T-helper 2 cell (primary cell): ENCODE measurements around the gene HINT3.
"Not testable (repeated sequence)": the region's sequence is repeated elsewhere in the genome, so short reads cannot be mapped to it uniquely, and the experiment has no call there.

Experiments
- DNase-seq, 5 experiments: peaks; one replicate each; pipeline versions ENCODE4 v3.0.0 to v3.0.0-alpha.2; 2012 to 2022

The HINT3 gene

DNA sequence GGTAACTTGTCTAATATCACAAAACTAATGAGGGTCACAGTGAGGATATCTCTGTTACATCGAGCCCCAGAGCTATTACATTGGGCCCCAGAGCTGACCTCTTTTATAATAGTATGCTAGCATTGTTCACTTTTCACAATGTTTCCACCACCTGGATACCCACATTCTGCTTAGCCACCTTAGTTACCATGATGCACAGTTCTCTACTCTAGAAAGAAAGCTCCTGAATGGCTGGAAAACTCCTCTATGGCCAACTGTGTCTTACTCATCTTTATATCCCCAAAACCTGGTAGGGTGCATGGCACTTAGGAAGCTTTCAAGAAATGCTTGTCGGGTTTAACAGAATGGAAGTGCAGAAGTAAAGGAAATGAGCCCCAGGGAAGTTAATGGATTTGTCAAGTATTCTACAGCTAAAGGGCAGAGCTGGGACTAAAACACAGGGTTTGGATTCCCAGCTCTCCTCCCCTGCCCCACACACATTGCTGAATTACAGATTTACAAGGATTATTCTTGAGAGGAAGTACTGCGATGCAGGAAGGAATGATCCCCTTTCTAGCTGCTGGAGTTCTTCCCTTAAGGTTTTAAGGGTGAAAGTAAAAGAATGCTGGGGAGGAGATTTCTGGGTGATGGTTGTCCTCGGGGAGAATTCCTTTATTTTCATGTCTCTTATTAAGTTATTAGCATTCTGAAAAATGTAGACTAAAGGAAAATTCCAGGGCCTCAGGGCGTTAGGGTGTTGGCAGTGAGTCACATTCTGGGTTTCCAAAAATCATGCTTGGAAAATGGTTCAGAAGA lies 16.1 kb upstream of the HINT3 start:
- no peak for DNase-seq

DNA sequence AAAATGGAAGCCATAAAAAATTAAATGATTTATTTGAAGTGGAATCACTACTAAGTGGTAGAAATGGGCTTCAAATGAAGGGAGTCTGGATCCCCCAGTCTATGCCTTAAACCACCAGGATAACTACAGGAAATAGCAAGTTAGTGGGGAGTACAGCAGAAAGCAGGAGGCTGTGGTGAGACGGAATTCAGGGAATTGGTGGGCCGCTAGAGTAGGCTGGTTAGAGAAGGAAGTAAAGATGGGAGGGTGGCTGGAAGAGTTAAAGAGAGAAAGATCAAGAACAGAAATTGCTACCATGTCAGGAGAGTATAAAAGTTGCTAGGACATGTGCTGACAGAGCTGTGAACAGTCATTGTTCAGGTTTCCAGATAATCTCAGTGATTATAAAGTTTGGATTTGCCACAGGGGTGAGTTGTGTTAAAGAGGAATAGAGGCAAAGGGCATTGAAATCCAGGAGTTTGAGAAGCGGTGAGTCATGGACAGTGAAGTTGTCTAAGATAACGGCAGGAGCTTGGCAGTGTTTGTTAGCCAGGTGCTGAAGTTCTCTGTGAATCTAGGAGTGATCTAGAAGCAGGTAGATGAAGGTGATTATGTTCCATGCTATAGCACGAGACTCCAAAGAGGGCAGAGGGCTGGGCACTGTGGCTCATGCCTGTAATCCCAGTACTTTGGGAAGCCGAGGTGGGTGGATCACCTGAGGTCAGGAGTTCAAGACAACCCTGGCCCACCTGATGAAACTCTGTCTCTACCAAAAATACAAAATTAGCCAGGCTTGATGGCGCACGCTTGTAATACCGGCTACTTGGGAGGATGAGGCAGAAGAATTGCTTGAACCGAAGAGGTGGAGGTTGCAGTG lies 13.7 kb upstream of the HINT3 start:
- no peak for DNase-seq

DNA sequence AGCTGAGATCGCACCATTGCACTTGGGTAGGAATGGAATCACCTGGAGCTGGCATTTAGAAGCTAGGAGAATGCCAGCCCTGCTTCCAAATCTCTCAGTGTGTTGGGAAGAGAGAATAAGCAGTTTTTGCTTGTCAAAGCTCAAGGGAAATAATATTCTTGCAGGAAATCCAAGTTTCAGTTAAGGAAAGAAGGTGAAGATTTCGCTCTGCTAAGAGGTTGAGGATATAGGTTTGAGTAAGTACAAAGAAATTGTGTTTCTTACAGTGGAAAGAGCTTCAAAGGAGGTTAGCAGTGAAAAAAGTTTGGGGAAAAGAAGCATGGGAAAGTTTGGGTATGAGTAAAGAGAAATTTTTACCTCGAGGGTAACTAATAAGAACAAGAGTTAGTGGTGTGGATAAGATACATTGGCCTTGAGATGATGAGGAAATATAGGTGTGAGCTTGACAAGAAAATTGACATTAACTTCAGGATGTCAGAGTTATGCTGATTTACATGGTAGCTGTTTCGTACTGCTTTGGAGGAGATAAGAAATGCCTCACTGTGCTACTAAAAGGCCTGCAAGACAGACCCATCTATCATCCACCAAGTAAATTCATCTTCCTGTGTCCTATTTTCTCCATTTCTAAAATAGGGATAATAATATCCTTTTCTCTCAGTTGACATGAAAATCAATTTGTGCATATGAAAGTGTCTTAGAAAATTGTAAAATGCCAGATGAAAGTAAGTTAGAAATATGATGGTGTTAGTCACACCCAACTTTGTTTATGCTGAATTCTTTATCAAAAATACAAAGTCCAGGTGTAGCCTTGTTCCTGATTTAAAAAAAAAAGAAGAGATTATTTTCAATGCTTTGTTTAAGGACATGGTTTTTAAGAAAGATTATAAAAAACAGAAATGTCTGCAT lies 12.8 kb upstream of the HINT3 start:
- no peak for DNase-seq

DNA sequence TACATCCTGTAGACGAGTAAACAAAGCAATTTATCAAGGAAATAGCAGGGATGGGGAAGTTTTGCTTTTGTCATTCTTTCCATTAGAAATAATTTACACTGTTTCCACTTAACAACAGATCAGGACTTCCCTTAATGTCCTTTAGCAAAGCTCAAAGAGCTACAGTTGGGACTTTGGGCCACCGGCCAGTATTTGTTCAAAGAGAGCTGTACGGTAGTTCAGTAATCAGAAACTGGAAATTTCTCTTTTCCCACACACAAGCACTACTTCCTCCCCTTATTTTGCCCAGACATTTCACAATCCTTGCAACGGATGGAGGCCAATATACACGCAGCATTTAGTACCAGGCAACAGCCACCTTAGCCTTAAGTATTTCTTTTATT lies 12.1 kb upstream of the HINT3 start:
- no peak for DNase-seq

DNA sequence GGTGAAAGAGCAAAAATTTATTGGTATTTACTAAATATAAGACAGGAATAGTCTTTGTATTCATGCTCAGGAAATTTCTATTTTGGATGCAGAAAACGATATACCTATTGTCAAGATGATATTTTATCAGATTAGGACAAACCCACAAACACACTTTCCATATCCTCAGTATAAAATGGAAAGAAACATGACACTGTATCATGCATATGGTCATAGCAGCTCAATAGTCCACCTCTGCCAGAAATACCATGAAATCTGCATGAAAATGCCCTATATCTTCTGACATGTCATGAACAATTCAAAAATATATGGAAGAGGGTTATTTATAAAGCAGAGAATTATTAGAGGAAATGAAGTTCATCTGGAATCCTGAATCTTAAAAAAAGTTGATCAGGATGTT lies 11.7 kb upstream of the HINT3 start:
- DNase-seq, result no peak

DNA sequence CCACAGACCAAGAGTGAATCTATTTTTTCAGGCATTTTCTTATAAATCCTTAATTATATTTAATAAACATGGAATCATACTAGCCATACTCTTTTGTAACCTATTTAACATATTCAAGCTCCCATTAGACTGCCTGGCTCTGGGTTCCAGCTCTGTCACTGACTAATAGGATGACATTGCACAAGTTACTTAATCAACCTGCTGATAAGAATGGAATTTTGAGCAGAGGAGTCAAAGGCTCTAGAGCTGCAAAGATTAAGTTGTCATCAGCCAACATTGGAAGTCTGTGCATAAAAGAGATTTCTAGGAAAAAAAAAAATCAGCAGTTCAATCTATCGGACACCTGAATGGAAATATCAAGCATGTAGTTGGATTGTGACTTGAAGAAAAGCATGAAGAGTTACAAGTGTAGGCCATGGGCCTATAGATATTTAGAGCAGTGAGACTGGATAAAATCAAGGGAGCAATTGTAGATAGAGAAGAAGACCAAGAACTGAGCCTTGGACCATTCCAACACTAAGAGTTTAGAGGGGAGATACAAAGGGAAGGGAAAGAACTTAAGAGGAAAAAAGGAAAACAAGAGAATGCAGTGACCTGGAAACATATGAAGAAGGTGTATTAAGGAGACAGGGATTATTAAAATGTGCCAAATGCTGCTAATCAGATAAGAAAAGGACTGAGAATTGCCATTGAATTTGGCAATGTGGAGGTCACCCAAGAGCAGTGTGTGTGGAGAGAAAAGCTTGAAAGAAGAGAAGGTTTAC lies 11.0 kb upstream of the HINT3 start:
- DNase-seq, result no peak

DNA sequence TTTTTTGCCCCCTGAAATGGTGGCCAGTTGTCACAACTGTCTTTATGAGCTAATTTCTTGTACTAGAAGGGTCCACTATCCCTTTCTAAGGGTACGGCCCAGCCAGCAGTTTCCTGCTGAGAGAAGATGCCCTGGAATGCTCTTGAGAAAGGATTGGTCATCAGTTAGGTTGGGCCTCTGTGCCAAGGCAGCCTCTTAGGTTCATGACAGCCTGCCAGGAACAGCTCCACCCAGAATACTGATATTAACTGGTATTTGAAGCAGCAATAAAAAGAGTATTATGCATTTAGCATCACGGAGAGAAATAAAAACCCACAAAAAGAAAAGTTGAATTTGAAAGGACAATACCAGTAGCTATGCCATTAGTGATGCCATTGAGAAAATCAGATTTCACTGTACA lies 9.0 kb upstream of the HINT3 start:
- no peak for DNase-seq

DNA sequence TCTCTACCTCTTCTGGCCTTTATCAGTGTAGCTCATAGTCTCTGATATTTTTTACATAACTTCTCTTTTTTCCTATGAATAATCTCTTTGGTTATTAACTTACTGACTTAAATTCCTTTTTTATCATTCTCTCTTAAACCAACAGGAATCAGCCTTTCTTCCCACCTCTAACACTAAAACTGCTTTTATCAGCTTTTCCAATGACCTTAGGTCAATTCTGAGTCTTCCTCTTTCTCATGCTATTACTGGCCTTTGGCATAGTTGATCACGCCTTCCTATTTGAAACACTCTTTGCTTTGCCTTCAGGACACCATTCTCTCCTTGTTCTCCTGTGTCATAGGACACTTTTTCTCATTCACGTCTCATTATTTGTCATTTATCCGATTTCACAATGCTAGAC lies 8.1 kb upstream of the HINT3 start:
- DNase-seq, result no peak

DNA sequence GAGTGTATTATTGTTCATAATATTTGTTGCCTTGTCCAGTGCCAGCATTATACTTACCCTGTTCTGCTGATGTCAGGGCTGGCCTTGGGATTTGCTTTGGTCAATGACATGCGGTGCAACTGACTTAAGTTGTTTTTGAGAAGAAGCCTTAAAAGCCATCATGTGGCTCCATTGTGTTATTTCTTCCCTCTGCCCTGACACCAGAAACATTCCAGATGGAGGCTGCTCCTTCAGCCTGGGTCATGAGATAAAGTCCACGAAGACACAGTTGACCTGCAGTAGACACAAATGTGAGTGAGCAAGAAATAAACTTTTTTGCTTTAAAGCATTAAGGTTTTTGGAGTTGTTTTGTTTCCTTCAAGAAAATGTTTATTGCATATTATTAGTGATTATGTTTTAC lies 7.5 kb upstream of the HINT3 start:
- no peak for DNase-seq

DNA sequence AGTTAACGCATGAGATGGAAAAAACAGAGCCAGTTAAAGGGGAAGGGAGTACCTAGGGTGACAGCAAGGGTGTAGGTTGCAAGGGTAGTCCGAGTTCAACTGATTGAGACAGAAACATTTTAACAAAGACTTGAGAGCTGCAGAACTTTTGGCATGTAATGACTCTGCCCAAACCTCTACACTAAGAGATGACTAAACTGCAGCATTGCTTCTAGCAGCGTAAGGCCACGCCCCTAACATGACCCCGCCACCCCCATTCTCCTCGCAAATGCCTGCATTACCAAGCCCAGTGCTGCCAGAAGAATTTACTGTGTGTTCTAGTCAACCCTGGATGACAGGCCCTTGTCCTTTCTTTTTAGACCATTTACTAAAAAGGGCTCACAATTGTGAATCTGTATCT lies 6.3 kb upstream of the HINT3 start:
- peak in 1 of 5 experiments; percentile 59 for DNase-seq

DNA sequence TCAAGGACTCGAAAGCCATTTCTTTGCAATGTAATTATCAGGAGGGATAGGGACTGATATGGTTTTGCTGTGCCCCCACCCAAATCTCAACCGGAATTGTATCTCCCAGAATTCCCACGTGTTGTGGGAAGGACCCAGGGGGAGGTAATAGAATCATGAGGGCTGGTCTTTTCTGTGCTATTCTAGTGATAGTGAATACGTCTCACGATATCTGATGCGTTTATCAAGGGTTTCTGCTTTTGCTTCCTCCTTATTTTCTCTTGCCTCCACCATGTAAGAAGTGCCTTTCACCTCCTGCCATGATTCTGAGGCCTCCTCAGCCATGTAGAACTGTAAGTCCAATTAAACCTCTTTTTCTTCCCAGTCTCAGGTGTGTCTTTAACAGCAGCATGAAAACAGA lies 5.9 kb upstream of the HINT3 start:
- DNase-seq, result not testable (repeated sequence)

DNA sequence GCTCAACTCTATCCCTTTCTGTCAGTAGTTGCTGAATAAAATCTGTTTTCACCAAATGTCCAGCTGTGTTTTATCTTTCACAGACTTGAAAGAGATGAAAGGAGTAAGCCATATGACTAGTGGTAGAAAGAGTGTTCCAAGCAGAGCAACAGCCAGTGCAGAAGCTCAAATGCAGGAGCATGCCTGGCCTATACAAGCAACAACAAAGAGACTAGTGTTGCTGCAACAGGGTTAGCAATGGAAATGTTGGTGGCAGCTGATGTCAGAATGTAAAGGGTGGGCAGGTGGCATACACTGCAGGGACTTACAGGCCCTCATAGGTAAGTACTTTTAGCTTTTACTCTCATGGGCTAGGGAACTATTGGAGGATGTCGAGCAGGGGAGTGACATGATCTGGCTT lies 5.2 kb upstream of the HINT3 start:
- no peak for DNase-seq

DNA sequence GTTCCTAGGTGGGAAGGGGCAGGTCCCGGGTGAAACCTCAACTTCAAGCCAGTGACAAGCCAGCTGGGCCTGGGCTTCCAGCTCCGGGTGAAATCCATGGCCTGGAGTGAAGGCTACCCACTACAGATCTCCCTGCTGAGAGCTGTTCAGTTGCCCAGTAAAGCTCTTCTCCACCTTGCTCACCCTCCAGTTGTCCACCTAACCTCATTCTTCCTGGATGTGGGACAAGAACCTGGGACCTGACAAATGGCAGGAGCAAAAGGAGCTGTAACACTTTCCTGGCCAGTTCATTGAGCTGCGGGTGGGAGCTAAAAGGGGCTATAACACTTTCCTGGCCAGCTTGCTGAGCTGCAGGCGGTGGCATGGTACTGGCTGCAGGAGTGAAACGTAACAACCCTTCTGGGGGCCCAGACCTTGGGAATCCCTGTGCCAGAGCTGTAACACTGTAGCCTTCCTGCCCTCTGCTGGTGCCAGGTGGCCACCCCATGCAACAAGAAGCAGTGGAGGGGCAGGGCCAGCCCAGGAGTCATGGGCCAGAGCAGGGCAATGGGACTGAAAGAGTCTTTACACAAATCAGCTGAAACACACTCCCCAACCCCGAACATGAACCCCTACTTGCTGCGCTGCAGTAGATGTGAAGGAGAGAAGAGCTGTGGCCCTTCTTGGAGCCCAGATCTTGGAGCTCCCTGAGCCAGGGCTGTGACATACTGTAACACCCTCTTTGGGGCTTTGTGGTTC lies 3.6 kb upstream of the HINT3 start:
- peak in 1 of 5 experiments; percentile 49 for DNase-seq

DNA sequence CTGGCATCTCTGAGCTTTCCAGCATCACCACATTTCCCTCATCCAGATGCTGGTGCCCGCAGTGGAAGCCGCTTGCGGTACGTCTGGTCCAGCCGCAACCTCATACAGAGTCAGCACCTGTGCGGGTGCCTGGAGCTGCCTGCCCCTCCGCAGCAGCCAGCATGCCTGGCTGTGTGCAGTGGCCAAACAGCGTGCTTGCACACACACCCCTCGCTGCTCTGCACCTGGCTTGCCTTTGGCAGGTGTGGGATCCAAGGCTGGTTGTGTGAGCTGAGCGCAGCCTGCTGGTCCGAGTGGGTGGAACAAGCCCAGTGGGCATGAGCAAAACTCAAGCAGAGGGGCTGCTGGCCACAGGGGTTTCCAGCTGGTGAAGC lies 3.1 kb upstream of the HINT3 start:
- peak in 1 of 5 experiments; percentile 13 for DNase-seq

DNA sequence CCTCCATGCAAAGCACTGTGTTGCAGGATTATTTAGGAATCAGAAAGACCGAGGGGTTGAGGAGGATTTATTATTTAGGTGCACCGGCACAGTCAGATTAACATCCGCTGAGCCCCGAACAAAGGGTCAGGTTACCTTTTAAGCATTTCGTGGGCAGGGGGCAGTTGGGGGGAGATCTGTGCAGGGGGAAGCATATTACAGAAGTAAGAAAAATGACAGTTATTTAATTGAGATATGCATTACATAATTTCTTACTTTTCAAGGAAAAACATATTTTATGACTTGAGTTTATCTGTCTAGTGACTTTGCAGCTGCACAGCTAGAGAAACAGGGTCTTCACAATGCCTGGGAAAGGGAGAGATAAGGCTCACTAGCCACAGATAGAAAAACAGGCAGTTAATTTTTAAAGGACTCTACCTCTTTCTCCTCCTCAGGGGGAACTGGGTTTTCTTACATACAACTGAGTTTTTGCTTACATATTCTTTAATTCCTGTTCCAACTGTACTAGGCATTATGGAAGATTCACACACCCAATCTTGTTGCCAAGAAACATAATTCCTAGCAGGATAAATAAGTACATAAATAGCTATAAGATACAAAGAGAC lies 1.7 kb upstream of the HINT3 start:
- no peak for DNase-seq

DNA sequence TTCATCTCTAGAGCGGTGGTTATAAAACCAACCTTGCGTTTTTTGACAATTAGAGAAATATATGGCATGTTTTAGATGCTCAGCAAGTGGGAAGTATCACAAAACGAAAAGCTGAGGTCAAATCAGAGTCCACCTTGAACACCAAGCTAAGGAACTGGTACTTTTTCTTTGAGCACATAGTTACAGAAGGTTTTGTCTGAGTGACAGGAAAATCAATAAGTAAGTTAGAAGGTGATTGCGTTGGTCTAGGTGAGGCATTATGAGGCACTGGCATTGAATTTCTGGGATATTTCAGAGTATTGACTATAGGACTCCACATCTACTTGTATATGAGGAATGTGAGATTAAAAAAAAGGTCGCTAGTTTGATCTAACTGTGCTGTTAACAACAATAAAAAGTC lies 597 bp upstream of the HINT3 start:
- DNase-seq, result no peak

DNA sequence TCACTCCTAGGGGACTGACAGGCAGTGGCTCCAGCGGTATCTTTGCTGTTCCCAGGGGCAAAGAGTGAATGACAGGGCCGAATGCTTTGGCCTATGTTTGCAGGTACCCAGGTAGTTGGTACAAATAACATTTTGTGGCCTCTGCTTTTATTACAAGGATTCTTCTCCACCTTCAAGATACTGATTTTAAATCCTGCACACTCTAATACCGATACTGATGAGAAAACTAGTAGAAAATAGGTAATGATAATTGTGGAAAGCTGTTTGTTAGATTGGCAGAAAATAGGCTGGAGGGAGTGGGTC lies 772 bp downstream of the HINT3 start:
- DNase-seq, result no peak

DNA sequence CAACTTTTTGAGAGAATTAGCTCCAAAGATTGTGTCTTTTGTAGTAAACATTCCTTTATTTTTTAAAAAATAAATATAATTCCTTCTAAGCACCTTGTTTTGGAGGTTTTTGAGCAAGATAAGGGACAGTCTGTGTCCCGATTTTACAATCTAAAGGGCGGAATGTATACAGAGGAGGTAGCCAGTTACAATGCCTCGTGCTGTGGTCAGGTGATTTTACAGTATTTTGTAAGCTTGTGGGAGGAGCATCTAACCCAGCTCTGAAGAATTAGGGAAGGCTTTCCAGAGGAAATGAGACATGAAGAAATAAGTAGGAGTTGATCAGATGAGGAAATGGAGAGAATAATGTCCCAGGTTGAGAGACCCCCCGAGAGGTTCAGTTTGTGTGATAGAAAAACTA lies 1.3 kb downstream of the HINT3 start:
- peak in 1 of 5 experiments; percentile 14 for DNase-seq

DNA sequence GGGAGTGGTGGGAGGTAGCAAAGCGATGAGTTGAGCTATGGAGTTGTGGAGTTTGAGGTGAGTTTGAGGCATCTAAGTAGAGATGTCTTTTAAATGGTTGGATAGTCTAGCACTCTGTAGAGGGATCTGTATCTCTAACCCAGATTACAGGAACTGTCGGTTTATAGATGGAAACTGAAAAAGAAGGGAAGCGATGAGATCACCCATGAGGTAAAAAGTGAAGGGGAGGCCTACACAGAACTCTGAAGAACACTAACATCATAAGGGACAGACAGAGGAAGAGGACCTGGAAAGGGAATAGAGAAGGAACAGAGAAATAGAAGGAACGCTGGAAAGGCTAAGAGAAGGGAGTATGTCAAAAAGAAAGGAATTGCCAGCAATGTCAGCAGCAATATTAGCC lies 2.5 kb downstream of the HINT3 start:
- DNase-seq, result no peak

DNA sequence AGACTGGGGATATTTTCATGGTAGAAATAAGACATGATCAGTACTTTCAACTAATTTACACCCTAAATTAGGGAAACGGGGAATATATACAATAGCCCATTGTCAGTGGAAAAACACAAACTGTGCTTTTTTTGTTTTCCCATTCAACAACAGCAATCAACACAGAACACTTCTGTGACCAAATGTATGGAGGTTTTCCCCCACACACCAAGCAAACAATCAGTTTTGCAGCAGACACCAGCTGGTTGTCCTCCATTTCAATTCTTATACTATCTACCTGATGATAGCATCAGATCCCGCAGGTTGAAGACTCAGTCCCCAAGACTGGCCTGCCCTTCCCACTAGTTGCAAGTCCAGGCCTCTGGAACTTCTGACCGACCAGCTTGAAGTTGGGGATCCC lies 4.5 kb downstream of the HINT3 start:
- no peak for DNase-seq

DNA sequence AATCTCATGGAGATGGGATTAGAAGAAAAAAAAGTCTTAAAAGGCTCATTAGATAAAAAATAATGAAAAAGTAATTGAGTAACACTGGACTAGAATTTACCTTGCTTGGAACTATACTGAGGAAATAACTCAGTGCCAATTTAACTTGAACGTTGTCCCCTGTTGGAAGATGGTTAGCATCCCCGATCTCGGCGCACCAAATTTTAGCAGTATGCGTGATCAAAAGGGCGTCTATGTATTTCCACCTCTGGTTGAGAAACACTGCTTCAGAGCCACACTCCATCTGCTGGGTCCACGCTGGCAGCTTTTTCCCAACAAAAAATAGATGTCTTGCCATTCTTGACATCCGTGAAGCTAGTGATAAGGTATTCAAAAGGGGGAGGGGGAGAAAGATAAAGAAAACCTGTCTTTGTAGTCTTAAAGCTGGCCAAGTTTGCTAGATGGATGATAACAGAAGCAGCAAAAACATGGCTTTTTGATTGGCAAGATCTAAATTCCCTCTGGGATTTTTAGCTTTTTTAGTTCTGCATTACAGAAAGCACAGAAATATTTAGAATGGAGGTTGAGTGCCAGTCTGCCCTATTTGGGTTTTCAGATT lies 6.4 kb downstream of the HINT3 start:
- no peak for DNase-seq
